Breast epithelium (tissue), 3 donors: Measurements from ENCODE around the gene GYPA.
"Not testable (repeated sequence)": the region's sequence is repeated elsewhere in the genome, so short reads cannot be mapped to it uniquely, and the experiment has no call there.

Source experiments
- POLR2A ChIP-seq: fragments of 450-650 bp; IDR thresholded peaks from one replicate; pipeline ENCODE4 v1.6.1; 2016; ENCODE audit warnings: antibody characterized with exemption, mild to moderate bottlenecking, moderate library complexity
- TF ChIP-seq, protein P1 (sequence below), 3 donors: fragments of 450-650 bp; IDR thresholded peaks; one replicate each; pipeline ENCODE4 v1.5.1; 2016 to 2017; ENCODE audit warnings: antibody characterized with exemption in 3 of 3, mild to moderate bottlenecking in 3 of 3, moderate library complexity in 3 of 3

DNA sequence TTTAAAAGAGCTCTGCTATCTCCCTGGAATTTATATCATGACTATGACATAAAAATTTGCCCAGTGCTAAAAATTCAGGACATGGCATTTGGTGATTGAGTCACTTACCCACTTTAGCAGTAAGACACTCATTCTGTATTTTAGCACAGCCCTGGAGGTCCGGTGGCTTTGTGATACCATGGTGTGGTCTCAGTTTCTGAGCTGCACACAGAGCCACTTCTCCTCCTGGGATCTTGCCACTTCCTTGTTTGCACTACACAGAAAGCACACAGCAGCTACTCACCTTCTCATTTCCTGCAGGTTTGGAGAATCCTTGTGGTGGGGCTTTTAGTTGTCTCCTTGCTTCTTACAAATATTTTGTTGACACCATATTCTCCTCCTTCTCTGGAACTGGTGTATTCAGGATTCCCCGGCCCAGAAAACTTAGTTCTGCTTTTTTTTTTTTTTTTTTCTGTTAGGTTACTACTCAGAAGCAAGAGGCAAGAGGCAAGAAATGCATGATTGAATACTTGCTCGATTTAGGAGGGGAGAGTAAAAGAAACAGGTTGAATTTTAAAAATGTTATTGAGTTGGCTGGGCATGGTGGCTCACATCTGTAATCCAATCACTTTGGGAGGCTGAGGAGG lies 80.2 kb downstream of the GYPA start:
- TF ChIP-seq, protein P1, sequence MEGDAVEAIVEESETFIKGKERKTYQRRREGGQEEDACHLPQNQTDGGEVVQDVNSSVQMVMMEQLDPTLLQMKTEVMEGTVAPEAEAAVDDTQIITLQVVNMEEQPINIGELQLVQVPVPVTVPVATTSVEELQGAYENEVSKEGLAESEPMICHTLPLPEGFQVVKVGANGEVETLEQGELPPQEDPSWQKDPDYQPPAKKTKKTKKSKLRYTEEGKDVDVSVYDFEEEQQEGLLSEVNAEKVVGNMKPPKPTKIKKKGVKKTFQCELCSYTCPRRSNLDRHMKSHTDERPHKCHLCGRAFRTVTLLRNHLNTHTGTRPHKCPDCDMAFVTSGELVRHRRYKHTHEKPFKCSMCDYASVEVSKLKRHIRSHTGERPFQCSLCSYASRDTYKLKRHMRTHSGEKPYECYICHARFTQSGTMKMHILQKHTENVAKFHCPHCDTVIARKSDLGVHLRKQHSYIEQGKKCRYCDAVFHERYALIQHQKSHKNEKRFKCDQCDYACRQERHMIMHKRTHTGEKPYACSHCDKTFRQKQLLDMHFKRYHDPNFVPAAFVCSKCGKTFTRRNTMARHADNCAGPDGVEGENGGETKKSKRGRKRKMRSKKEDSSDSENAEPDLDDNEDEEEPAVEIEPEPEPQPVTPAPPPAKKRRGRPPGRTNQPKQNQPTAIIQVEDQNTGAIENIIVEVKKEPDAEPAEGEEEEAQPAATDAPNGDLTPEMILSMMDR (IDR thresholded peaks at IDR 0.05), result not testable (repeated sequence)
- TF ChIP-seq POLR2A, result not testable (repeated sequence)
